ENCODE results near the gene PIP4K2B. TPM values are rescaled to one million over a fixed set of nuclear protein-coding genes. Genes with fewer than 3 reads are reported as not detected.

The PIP4K2B gene
- total RNA-seq, 1 donor from 2014 or later = 77.8 TPM

DNA sequence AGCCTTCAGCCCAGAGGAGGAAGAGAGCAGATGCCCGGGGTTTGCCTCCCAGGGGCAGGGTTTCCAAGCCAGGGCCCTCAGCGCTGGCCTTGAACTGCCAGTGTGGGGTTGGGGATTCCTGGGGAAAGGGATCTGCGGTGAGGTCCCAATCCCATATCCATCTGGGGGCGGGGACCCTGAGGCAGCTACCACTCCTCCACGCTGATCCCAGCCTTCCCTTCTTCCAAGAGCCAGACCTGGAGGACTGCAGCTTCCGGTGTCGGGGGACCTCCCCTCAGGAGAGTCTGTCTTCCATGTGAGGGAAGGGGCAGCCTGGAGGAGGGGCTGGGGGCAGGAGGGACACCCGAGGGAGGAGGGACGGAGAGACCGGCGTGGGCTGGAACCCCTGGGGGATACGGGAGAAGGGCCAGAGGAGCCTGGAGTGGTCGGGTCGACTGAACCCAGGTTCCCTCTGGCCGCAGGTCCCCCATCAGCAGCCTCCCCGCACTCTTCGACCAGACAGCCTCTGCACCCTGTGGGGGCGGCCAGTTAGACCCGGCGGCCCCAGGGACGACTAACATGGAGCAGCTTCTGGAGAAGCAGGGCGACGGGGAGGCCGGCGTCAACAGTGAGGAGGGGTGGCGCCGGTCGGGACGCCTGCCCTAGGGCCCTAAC lies 79.9 kb downstream of the PIP4K2B start:
- Mint-ChIP-seq H3K9me3 (ENCODE audit: low read depth) (no peaks in the 10 kb centered on the region), H3K4me3 (ENCODE audit: low read depth) (no peak overlapping the region), H3K27ac (no peak overlapping the region), H3K36me3 (ENCODE audit: insufficient read depth) (peaks cover 21% of the 10 kb centered on the region), H3K4me1 (ENCODE audit: low read depth) (no peaks in the 10 kb centered on the region), H3K27me3 (no peaks in the 10 kb centered on the region)
- TF ChIP-seq, protein P1, sequence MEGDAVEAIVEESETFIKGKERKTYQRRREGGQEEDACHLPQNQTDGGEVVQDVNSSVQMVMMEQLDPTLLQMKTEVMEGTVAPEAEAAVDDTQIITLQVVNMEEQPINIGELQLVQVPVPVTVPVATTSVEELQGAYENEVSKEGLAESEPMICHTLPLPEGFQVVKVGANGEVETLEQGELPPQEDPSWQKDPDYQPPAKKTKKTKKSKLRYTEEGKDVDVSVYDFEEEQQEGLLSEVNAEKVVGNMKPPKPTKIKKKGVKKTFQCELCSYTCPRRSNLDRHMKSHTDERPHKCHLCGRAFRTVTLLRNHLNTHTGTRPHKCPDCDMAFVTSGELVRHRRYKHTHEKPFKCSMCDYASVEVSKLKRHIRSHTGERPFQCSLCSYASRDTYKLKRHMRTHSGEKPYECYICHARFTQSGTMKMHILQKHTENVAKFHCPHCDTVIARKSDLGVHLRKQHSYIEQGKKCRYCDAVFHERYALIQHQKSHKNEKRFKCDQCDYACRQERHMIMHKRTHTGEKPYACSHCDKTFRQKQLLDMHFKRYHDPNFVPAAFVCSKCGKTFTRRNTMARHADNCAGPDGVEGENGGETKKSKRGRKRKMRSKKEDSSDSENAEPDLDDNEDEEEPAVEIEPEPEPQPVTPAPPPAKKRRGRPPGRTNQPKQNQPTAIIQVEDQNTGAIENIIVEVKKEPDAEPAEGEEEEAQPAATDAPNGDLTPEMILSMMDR (IDR thresholded peaks at IDR 0.05; ENCODE audit: unreplicated experiment) = no peak
- DNase-seq (ENCODE audit: low spot score, unreplicated experiment) = no peak

- TF ChIP-seq, protein P1 (IDR thresholded peaks at IDR 0.05; ENCODE audit: unreplicated experiment) = no peak
- H3K27me3 Mint-ChIP-seq = no peaks in the 10 kb centered on the region
- peak overlapping the region; percentile 77 for H3K27ac Mint-ChIP-seq
- no peaks in the 10 kb centered on the region for H3K4me1 Mint-ChIP-seq (ENCODE audit: low read depth)
- no peak overlapping the region for H3K4me3 Mint-ChIP-seq (ENCODE audit: low read depth)
- peaks cover 24% of the 10 kb centered on the region for H3K36me3 Mint-ChIP-seq (ENCODE audit: insufficient read depth)
- H3K9me3 Mint-ChIP-seq (ENCODE audit: low read depth) = no peaks in the 10 kb centered on the region
- DNase-seq (ENCODE audit: low spot score, unreplicated experiment) = no peak
Observed at GRCh38 chr17:38717139-38717745, 82.1 kb downstream of the PIP4K2B start.

- H3K27me3 Mint-ChIP-seq = no peaks in the 10 kb centered on the region
- DNase-seq (ENCODE audit: low spot score, unreplicated experiment) = no peak
- H3K4me1 Mint-ChIP-seq (ENCODE audit: low read depth) = peaks cover 2% of the 10 kb centered on the region
- TF ChIP-seq, protein P1 (IDR thresholded peaks at IDR 0.05; ENCODE audit: unreplicated experiment) = no peak
- H3K9me3 Mint-ChIP-seq (ENCODE audit: low read depth) = no peaks in the 10 kb centered on the region
- no peak overlapping the region for H3K27ac Mint-ChIP-seq
- H3K36me3 Mint-ChIP-seq (ENCODE audit: insufficient read depth) = peaks cover 24% of the 10 kb centered on the region
- no peak overlapping the region for H3K4me3 Mint-ChIP-seq (ENCODE audit: low read depth)
Observed at GRCh38 chr17:38716368-38717005, 82.9 kb downstream of the PIP4K2B start.

Small RNA genes lying within 50 kb of the gene (microRNA-seq; reads per million reads assigned to microRNA genes)
- gene MIR4726 (ENCODE audit: borderline number of aligned reads, unreplicated experiment) = 4.8 reads per million
- not detected for gene MIR4727 (ENCODE audit: borderline number of aligned reads, unreplicated experiment)

Other genes starting within 250 kb of the PIP4K2B start
- 13.8 and 16.7 TPM in 2 replicates for gene SRCIN1, start 193.6 kb downstream of the PIP4K2B start, total RNA-seq
- 8.2 and 10.0 TPM in 2 replicates for gene EPOP, start 124.6 kb downstream of the PIP4K2B start, total RNA-seq
- gene MLLT6, start 94.3 kb downstream of the PIP4K2B start, total RNA-seq = 147 and 155 TPM in 2 replicates
- gene CISD3, start 69.2 kb downstream of the PIP4K2B start, total RNA-seq = 5.1 and 5.9 TPM in 2 replicates
- gene PCGF2, start 51.2 kb downstream of the PIP4K2B start, total RNA-seq = 109 and 112 TPM in 2 replicates
- gene PSMB3, start 46.8 kb downstream of the PIP4K2B start, total RNA-seq = 134 and 138 TPM in 2 replicates
- 17.1 and 19.9 TPM in 2 replicates for gene CWC25, start 25.8 kb upstream of the PIP4K2B start, total RNA-seq
- 1,623 and 1,642 TPM in 2 replicates for gene RPL23, start 54.2 kb upstream of the PIP4K2B start, total RNA-seq
- gene LASP1, start 70.5 kb upstream of the PIP4K2B start, total RNA-seq = 134 and 135 TPM in 2 replicates
- gene FBXO47, start 167.8 kb upstream of the PIP4K2B start, total RNA-seq = not detected in 2 replicates